ENCODE measurements around the gene TEX44. TPM values are rescaled to one million over a fixed set of nuclear protein-coding genes. Genes with fewer than 3 reads are reported as not detected.
"Not testable (repeated sequence)": the region's sequence is repeated elsewhere in the genome, so short reads cannot be mapped to it uniquely, and the experiment has no call there.

The TEX44 gene
- polyA plus RNA-seq, 1 experiment = not detected

DNA sequence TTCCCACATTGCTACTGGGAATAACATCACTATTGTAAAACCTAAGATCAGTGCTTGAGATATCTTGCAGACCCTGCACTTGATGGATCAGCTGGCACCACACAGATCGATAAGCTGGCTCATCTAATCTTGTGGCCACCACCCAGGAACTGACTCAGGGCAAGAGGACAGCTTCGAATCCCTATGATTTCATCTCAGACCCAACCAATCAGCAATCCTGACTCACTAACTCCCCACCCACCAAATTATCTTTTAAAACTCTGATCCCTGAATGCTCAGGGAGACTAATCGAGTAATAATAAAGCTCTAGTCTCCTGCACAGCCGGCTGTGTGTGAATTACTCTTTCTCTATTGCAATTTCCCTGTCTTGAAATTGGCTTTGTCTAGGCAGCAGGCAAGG lies 11.3 kb upstream of the TEX44 start:
- TF ChIP-seq, protein P1, sequence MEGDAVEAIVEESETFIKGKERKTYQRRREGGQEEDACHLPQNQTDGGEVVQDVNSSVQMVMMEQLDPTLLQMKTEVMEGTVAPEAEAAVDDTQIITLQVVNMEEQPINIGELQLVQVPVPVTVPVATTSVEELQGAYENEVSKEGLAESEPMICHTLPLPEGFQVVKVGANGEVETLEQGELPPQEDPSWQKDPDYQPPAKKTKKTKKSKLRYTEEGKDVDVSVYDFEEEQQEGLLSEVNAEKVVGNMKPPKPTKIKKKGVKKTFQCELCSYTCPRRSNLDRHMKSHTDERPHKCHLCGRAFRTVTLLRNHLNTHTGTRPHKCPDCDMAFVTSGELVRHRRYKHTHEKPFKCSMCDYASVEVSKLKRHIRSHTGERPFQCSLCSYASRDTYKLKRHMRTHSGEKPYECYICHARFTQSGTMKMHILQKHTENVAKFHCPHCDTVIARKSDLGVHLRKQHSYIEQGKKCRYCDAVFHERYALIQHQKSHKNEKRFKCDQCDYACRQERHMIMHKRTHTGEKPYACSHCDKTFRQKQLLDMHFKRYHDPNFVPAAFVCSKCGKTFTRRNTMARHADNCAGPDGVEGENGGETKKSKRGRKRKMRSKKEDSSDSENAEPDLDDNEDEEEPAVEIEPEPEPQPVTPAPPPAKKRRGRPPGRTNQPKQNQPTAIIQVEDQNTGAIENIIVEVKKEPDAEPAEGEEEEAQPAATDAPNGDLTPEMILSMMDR (IDR thresholded peaks at IDR 0.05; ENCODE audit: insufficient read depth, low read depth, low read length) = no peak
- Histone ChIP-seq H3K27me3 (ENCODE audit: control insufficient read depth, insufficient read depth, low read length) (no peaks in the 10 kb centered on the region), H3K36me3 (ENCODE audit: control insufficient read depth, insufficient read depth, low read length) (no peaks in the 10 kb centered on the region), H3K4me3 (ENCODE audit: low read depth, low read length) (no peak overlapping the region)
- POLR2A ChIA-PET = no interaction called here
- DNase-seq (ENCODE audit: low read depth) = no peak
- CTCF ChIA-PET = interaction anchor here (1.7 to 1.9 kb wide), 3 partner anchors 17 to 20 kb away, joined by 4 to 9 read pairs (median 4); no protein-coding TSS in a partner anchor

DNA sequence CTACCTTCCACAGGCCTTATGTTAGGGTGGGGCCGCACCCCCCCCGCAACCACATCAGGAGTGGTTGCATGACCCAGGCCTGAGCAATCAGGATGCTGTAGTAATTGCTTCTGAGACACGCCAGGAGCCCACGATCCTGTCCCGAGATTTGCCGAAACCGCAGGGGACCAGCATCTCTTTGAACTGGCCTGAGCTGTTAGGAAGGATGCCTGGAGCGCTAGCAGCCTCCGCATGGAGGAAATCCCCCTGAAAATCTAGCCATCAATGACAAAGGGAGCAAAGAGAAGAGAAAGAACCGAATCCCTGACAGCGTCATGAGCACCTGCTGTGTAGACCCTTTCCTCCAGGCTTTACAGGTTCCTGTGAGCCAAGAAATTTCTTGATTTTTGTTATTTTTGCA lies 8.7 kb upstream of the TEX44 start:
- no peaks in the 10 kb centered on the region for H3K36me3 ChIP-seq (ENCODE audit: control insufficient read depth, insufficient read depth, low read length)
- no peaks in the 10 kb centered on the region for H3K27me3 ChIP-seq (ENCODE audit: control insufficient read depth, insufficient read depth, low read length)
- CTCF ChIA-PET = interaction anchor here (1.0 to 1.2 kb wide), 3 partner anchors 20 to 67 kb away, joined by 3 to 4 read pairs (median 3); no protein-coding TSS in a partner anchor
- no peak overlapping the region for H3K4me3 ChIP-seq (ENCODE audit: low read depth, low read length)
- no peak for DNase-seq (ENCODE audit: low read depth)
- TF ChIP-seq, protein P1 (IDR thresholded peaks at IDR 0.05; ENCODE audit: insufficient read depth, low read depth, low read length) = no peak
- POLR2A ChIA-PET = no interaction called here

DNA sequence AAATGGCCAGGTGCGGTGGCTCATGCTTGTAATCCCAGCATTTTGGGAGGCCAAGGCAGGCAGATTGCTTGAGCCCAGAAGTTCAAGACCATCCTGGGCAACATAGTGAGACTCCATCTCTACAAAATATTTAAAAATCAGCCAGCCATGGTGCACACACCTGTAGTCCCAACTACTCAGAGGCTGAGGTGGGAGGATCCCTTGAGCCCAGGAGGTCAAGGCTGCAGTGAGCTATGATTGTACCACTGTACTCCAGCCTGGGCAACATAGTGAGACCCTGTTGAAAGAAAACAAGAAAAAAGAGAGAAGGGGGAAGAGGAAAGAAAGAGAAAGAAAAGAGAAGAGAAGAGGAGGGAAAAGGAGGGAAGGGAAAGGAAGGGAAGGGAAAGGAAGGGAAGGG lies 4.9 kb upstream of the TEX44 start:
- H3K36me3 ChIP-seq (ENCODE audit: control insufficient read depth, insufficient read depth, low read length); H3K27me3 ChIP-seq (ENCODE audit: control insufficient read depth, insufficient read depth, low read length); H3K4me3 ChIP-seq (ENCODE audit: low read depth, low read length); POLR2A ChIA-PET; DNase-seq (ENCODE audit: low read depth): not testable (repeated sequence)
- CTCF ChIA-PET = interaction anchor here (0.6 to 6.7 kb wide), 4 partner anchors 11 to 266 kb away, joined by 4 to 48 read pairs (median 4); no protein-coding TSS in a partner anchor

DNA sequence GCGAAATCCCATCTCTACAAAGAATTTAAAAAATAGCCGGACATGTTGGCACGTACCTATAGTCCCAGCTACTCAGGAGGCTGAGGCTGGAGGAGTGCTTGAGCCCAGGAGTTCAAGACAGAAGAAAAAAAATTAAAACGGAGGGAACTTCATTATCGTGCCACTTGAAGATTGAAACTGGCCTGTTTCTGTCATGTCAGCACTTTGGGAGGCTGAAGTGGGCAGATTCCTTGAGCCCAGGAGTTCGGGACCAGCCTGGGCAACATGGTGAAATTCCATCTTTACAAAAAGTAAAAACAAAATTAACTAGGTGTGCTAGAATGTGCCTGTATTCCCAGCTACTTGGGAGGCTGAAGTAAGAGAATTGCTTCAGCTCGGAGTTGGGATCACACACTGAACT lies 3.0 kb upstream of the TEX44 start:
- Histone ChIP-seq H3K27me3 (ENCODE audit: control insufficient read depth, insufficient read depth, low read length) (no peaks in the 10 kb centered on the region), H3K4me3 (ENCODE audit: low read depth, low read length) (no peak overlapping the region), H3K36me3 (ENCODE audit: control insufficient read depth, insufficient read depth, low read length) (no peaks in the 10 kb centered on the region)
- DNase-seq (ENCODE audit: low read depth) = no peak
- TF ChIP-seq, protein P1 (IDR thresholded peaks at IDR 0.05; ENCODE audit: insufficient read depth, low read depth, low read length) = no peak
- ChIA-PET CTCF (interaction anchor here (1.2 to 6.7 kb wide), 3 partner anchors 12 to 26 kb away, joined by 6 to 48 read pairs (median 9); no protein-coding TSS in a partner anchor), POLR2A (no interaction called here)

DNA sequence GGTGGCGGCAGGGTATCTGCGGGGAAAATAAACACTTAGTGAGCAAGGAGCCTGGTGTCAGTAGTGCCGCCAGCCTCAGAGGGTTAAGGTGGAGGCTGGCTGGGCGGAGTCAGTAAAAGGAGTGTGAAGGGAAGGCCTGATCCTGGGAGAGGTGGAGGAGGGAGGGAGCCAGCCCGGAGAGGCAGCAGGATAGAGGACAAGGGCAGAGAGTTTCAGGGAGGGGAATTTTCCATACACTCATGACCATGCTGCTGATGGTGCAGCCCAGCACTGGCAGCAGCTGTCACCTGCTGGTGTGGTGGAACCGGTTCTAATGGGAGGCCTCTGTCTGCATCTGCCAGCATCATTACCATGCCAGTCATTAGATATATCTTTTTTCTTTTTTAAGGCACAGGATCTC lies 2.0 kb upstream of the TEX44 start:
- ChIA-PET CTCF (interaction anchor here (1.0 to 6.7 kb wide), 3 partner anchors 9 to 27 kb away, joined by 3 to 48 read pairs (median 9); no protein-coding TSS in a partner anchor), POLR2A (no interaction called here)
- DNase-seq (ENCODE audit: low read depth) = no peak
- no peak overlapping the region for H3K4me3 ChIP-seq (ENCODE audit: low read depth, low read length)
- H3K36me3 ChIP-seq (ENCODE audit: control insufficient read depth, insufficient read depth, low read length) = no peaks in the 10 kb centered on the region
- no peaks in the 10 kb centered on the region for H3K27me3 ChIP-seq (ENCODE audit: control insufficient read depth, insufficient read depth, low read length)
- TF ChIP-seq, protein P1 (IDR thresholded peaks at IDR 0.05; ENCODE audit: insufficient read depth, low read depth, low read length) = no peak

DNA sequence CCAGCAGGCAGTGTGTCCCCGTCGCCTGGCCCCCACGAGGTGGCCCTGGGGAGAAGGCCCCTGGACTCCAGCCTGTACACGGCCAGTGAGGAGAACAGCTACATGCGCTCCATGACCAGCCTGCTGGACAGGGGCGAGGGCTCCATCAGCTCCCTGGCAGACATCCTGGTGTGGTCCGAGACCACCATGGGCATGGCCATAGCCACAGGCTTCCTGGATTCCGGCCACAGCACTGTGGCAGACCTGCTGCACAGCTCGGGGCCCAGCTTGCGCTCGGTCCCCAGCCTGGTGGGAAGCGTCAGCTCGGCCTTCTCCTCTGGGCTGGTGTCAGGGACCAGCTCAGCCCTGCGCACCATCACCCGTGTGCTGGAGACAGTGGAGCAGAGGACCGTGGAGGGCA lies 1.0 kb downstream of the TEX44 start:
- no peak for DNase-seq (ENCODE audit: low read depth)
- no peak overlapping the region for H3K4me3 ChIP-seq (ENCODE audit: low read depth, low read length)
- H3K27me3 ChIP-seq (ENCODE audit: control insufficient read depth, insufficient read depth, low read length) = no peaks in the 10 kb centered on the region
- POLR2A ChIA-PET = interaction anchor here (0.5 kb wide), 1 partner anchor 173 kb away, joined by 3 read pairs; no protein-coding TSS in a partner anchor
- no peaks in the 10 kb centered on the region for H3K36me3 ChIP-seq (ENCODE audit: control insufficient read depth, insufficient read depth, low read length)
- CTCF ChIA-PET = interaction anchor here (1.0 to 6.7 kb wide), 5 partner anchors 8 to 30 kb away, joined by 3 to 48 read pairs (median 4); no protein-coding TSS in a partner anchor
- TF ChIP-seq, protein P1 (IDR thresholded peaks at IDR 0.05; ENCODE audit: insufficient read depth, low read depth, low read length) = no peak
